ENCODE results near the gene RYR2. TPM values are rescaled to one million over a fixed set of nuclear protein-coding genes. Genes with fewer than 3 reads are reported as not detected.

RYR2 gene
- total and polyA plus RNA-seq, 12 donors, result 43.1 to 1,252 (median 872) TPM

DNA sequence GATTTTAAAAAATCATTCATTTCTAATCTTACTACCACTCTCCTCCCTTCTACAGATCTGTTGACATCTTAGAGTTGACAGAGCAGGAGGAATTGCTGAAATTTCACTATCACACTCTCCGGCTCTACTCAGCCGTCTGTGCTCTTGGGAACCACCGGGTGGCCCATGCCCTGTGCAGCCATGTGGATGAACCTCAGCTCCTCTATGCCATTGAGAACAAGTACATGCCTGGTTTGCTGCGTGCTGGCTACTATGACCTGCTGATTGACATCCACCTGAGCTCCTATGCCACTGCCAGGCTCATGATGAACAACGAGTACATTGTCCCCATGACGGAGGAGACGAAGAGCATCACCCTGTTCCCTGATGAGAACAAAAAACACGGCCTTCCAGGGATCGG lies 572.0 kb downstream of the RYR2 start:
- Histone ChIP-seq H3K9me3 (peaks cover 0 to 16% (median 0%) of the 10 kb centered on the region in 11 donors), H3K27me3 (no peaks in the 10 kb centered on the region), H3K27ac (no peak overlapping the region), H3K4me1 (peaks cover 0 to 24% (median 5%) of the 10 kb centered on the region in 9 donors), H3K36me3 (peaks cover 0 to 65% (median 3%) of the 10 kb centered on the region in 9 donors), H3K4me3 (no peak overlapping the region)
- peak in 6 of 8 donors; percentile 12 to 61 (median 21) for ATAC-seq
- WGBS, 2 donors, result 48 to 59% methylated on average over 9 of the region's 9 CpGs
- intact Hi-C loops (cut with DNase I), result no loop called here
- TF ChIP-seq, protein P1, sequence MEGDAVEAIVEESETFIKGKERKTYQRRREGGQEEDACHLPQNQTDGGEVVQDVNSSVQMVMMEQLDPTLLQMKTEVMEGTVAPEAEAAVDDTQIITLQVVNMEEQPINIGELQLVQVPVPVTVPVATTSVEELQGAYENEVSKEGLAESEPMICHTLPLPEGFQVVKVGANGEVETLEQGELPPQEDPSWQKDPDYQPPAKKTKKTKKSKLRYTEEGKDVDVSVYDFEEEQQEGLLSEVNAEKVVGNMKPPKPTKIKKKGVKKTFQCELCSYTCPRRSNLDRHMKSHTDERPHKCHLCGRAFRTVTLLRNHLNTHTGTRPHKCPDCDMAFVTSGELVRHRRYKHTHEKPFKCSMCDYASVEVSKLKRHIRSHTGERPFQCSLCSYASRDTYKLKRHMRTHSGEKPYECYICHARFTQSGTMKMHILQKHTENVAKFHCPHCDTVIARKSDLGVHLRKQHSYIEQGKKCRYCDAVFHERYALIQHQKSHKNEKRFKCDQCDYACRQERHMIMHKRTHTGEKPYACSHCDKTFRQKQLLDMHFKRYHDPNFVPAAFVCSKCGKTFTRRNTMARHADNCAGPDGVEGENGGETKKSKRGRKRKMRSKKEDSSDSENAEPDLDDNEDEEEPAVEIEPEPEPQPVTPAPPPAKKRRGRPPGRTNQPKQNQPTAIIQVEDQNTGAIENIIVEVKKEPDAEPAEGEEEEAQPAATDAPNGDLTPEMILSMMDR (IDR thresholded peaks at IDR 0.05), result no peak
- DNase-seq, result no peak

DNA sequence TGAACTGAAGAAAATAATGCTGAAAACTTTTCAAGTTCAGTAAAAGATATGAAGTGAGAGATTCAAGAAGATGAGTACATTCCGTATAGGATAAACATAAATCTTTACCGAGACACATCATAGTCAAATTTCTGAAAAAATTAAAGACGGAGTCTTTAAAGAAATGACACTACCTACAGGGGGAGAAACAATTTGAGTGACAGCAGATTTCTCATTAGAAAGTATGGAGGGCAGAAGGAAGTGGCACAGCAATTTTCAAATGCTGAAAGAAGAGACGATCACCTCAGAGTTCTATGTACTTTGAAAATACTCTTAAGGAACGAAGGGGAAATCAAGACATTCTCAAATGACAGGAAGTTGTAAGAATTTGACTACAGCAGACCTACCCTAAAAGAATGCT lies 577.6 kb downstream of the RYR2 start:
- ATAC-seq (no peak), DNase-seq (no peak)
- no peaks in the 10 kb centered on the region for H3K27me3 ChIP-seq
- intact Hi-C loops (cut with DNase I), result no loop called here
- no peak overlapping the region for H3K4me3 ChIP-seq
- TF ChIP-seq, protein P1 (IDR thresholded peaks at IDR 0.05), result no peak
- peaks cover 0 to 24% (median 0%) of the 10 kb centered on the region in 11 donors for H3K9me3 ChIP-seq
- H3K27ac ChIP-seq, result no peak overlapping the region
- peaks cover 0 to 83% (median 0%) of the 10 kb centered on the region in 9 donors for H3K36me3 ChIP-seq
- H3K4me1 ChIP-seq, result peaks cover 0 to 10% (median 0%) of the 10 kb centered on the region in 9 donors
- 90 to 93% methylated on average over 5 of the region's 5 CpGs for WGBS, 2 donors

DNA sequence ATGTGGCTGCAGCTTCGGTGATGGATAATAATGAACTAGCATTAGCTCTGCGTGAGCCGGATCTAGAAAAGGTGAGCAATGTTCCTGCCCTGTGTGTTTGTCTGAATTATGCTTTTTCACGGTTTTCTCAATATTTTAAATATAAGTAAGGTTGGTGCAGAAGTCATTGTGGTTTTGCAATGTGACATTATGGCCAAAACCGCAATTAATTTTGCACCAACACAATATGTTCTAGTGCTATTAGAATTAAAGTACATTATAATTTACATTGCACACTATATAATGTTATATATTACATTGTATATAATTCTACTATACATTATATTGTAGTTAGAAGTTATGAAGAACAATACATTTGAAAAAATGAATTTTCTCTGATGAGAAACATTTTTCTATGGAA lies 592.9 kb downstream of the RYR2 start:
- Histone ChIP-seq H3K27me3 (no peaks in the 10 kb centered on the region), H3K4me3 (no peak overlapping the region), H3K36me3 (peaks cover 0 to 75% (median 0%) of the 10 kb centered on the region in 9 donors), H3K27ac (no peak overlapping the region), H3K4me1 (peaks cover 0 to 17% (median 9%) of the 10 kb centered on the region in 9 donors), H3K9me3 (no peaks in the 10 kb centered on the region)
- TF ChIP-seq, protein P1 (IDR thresholded peaks at IDR 0.05), result no peak
- intact Hi-C loops (cut with DNase I), result no loop called here
- 82 to 94% methylated on average over 5 of the region's 5 CpGs for WGBS, 2 donors
- DNase-seq, result no peak
- no peak for ATAC-seq

DNA sequence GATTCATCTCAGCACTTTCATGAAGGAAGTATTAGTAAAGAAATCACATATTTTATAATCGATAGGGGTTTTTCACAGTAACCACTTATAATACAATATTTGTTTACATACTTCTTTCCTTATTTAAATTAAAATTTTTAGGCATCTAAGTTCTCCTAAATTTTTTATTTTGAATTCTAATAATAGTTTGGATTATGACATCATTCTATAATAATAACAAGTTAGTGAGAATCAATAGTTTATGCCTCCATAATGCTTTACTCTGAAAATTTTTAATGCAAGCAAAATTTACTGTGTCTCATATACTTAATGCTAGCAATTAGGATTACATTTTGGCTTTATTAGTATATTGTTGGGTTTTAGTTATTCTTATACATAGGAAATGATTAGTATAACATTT lies 596.6 kb downstream of the RYR2 start:
- H3K27ac ChIP-seq, result no peak overlapping the region
- no peak for ATAC-seq
- H3K4me1 ChIP-seq, result peaks cover 0 to 29% (median 11%) of the 10 kb centered on the region in 9 donors
- TF ChIP-seq, protein P1 (IDR thresholded peaks at IDR 0.05), result no peak
- no peaks in the 10 kb centered on the region for H3K9me3 ChIP-seq
- no peak overlapping the region for H3K4me3 ChIP-seq
- H3K27me3 ChIP-seq, result no peaks in the 10 kb centered on the region
- DNase-seq, result no peak
- intact Hi-C loops (cut with DNase I), result no loop called here
- 83 to 89% methylated on average over 1 of the region's 1 CpG for WGBS, 2 donors
- H3K36me3 ChIP-seq, result peaks cover 0 to 97% (median 3%) of the 10 kb centered on the region in 9 donors
